K562 (cell line): ENCODE data around the gene TACC3. TPM values are rescaled to one million over a fixed set of nuclear protein-coding genes. Genes with fewer than 3 reads are reported as not detected.

Experiments
- DPF2 ChIP-seq: fragments of 450-650 bp; IDR thresholded peaks from 2 replicates; pipeline ENCODE4 v1.6.1; 2016
- EGR1 ChIP-seq: fragments of 450-650 bp; conservative IDR thresholded peaks from 2 replicates; pipeline ENCODE4 v1.6.1; 2017; ENCODE audit warnings: mild to moderate bottlenecking
- FOSL1 ChIP-seq: fragments of 200-800 bp; sonication (Bioruptor generic); conservative IDR thresholded peaks from 2 replicates; pipeline ENCODE4 v1.6.1; 2016; ENCODE audit warnings: missing genetic modification characterization, missing compliant biosample characterization
- JUN ChIP-seq, 2 experiments: sonication (generic) in 1 of 2; formaldehyde crosslinking in 1 of 2; IDR thresholded peaks; 2 replicates each; pipeline versions ENCODE4 v1.6.1 to v1.8.0; 2012 to 2022; ENCODE audit warnings: borderline replicate concordance in 2 of 2, mild to moderate bottlenecking in 2 of 2, improper control_type of control experiment in 1 of 2, low read depth in 1 of 2, low read length in 1 of 2, missing genetic modification reagents in 1 of 2
- NCOR1 ChIP-seq: fragments of 450-650 bp; IDR thresholded peaks from 2 replicates; pipeline ENCODE4 v1.6.1; 2016; ENCODE audit warnings: mild to moderate bottlenecking, moderate library complexity
- NFIC ChIP-seq: fragments of 450-650 bp; IDR thresholded peaks from 2 replicates; pipeline ENCODE4 v1.6.1; 2017; ENCODE audit warnings: mild to moderate bottlenecking, inconsistent platforms
- TFAM ChIP-seq: fragments of 250-450 bp; sonication (Bioruptor Pico); conservative IDR thresholded peaks from 2 replicates; pipeline ENCODE4 v1.5.0; 2021; ENCODE audit warnings: mild to moderate bottlenecking, moderate library complexity
- TFAP4 ChIP-seq: sonication (generic); formaldehyde crosslinking; IDR thresholded peaks from 2 replicates; pipeline ENCODE4 v1.8.0; 2022; ENCODE audit warnings: missing genetic modification reagents, mild to moderate bottlenecking, moderate library complexity, borderline replicate concordance
- ZBTB49 ChIP-seq: sonication (generic); formaldehyde crosslinking; IDR thresholded peaks from 2 replicates; pipeline ENCODE4 v1.8.0; 2022; ENCODE audit warnings: missing genetic modification reagents, mild to moderate bottlenecking, borderline replicate concordance
- ZFP30 ChIP-seq: fragments of 250-450 bp; sonication (Bioruptor Pico); IDR thresholded peaks from 2 replicates; pipeline ENCODE4 v1.8.0; 2022; ENCODE audit warnings: moderate library complexity, mild to moderate bottlenecking, inconsistent platforms, borderline replicate concordance
- ZKSCAN3 ChIP-seq: fragments of 250-450 bp; sonication (Bioruptor Pico); IDR thresholded peaks from 2 replicates; pipeline ENCODE4 v1.4.0; 2020
- polyA plus RNA-seq, 8 experiments: library from polyadenylated mRNA; depleted of rRNA in 4 of 8; stranded (reverse) in 5 of 8; unstranded in 3 of 8; fragments of >200 nt; fragmentation: Nextera tagmentation in 2 of 8; fragmentation: Illumina TruSeq in 1 of 8; extraction: Ambion mirVana in 2 of 8; extraction: Trizol in 1 of 8; gene quantifications; 2 replicates each; pipeline versions ENCODE4 v1.2.1 to v1.2.3, GENCODE V29; 2011 to 2014; ENCODE audit warnings: inconsistent platforms in 1 of 8, missing spikeins in 1 of 8
- total RNA-seq, 7 experiments: library from RNA; depleted of rRNA in 6 of 7; stranded (reverse); fragments of >200 nt in 6 of 7; fragmentation: Illumina TruSeq in 2 of 7; extraction: Trizol in 2 of 7; gene quantifications; 2 replicates each; pipeline versions ENCODE4 v1.2.1 to v1.2.3, GENCODE V29; 2011 to 2021; ENCODE audit warnings: low replicate concordance in 1 of 7

TACC3 gene
- total and polyA plus RNA-seq, 9 of the 15 experiments (the other 6 are each of a cell fraction or from before 2014, with no cell fraction given), result 1.9 to 122 (median 55.6) TPM

- TF ChIP-seq ZBTB49, result no peak
- TF ChIP-seq FOSL1 (tag), result no peak
- TF ChIP-seq DPF2, result no peak
- TF ChIP-seq TFAP4 (CRISPR knock-in tag), result no peak
- TF ChIP-seq NCOR1, result no peak
- no peak for TF ChIP-seq NFIC
- no peak for TF ChIP-seq TFAM
- no peak for TF ChIP-seq JUN (IDR thresholded peaks at IDR 0.05; ENCODE audit: borderline replicate concordance, low read depth, low read length)
- TF ChIP-seq JUN (CRISPR knock-in tag; IDR thresholded peaks at IDR 0.05; ENCODE audit: borderline replicate concordance), result no peak
- TF ChIP-seq EGR1, result no peak
- TF ChIP-seq ZFP30, result no peak
- TF ChIP-seq ZKSCAN3, result no peak
- TF ChIP-seq, all 486 proteins: peak for 8
Observed at GRCh38 chr4:1752284-1753041, 31.1 kb downstream of the TACC3 start (continued).
